Activated CD4-positive, CD25-positive, alpha-beta regulatory T cell treated with anti-CD3 and anti-CD28 coated beads, Interleukin-2, amount 50 U/mL, for 24 hours (primary cell): ENCODE results near the gene AMMECR1L.
"Not testable (repeated sequence)": the region's sequence is repeated elsewhere in the genome, so short reads cannot be mapped to it uniquely, and the experiment has no call there.

Source experiments
- ATAC-seq, 2 donors: fragments of 150-1000 bp; cut with Tn5 transposase; one replicate each; pipeline ENCODE4 v1.10.0; 2021; ENCODE audit warnings: mild to moderate bottlenecking in 1 of 2, moderate library complexity in 1 of 2

Gene AMMECR1L

DNA sequence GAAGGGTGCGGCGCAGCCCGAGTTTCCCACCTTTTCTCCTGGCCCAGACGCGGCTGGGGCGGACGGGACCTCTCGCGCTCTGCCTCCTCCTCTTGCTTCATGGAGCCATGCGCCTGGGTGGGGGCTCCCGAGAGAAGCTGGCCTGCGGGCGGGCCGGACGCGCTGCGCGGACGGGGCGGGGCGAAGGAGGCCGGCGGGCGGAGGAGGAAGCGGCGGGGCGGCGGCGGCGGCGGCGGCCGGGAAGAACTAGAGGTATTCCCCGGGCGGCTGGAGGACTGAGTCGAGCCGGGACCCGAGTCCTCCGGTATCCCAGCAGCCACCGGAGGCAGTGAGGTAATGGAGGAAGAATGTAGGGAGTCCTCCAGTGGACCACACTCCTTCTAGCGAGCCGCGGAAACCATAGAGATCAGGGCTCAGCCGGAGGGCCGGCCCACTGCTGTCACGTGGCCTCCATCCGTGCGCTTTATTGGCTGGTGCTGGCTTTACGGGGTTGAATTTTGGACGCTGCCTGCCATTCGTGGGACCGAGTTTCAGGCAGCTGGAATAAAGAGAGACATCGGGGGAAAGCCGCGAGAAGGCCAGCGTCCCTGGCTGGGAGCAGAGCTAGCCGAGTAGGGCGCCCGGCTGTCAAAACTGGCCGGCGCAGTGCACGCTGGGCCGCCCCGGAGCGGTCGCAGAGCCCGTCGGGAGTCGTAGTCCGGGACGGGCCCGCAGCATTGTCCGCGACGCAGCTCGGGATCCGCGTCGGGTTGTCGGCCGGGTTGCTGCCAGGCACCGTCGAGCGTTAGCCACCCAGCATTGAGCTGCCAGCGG, at the start of gene AMMECR1L:
TSS of gene AMMECR1L (minus strand) at position 177 of the 813 bp plus-strand sequence. CDS start 11,722 bp downstream, outside the sequence.
- ATAC-seq, result peak; percentile 95 to 96

GRCh38 chr2:127935337-127935736, 49.6 kb upstream of the AMMECR1L start:
- no peak for ATAC-seq

DNA sequence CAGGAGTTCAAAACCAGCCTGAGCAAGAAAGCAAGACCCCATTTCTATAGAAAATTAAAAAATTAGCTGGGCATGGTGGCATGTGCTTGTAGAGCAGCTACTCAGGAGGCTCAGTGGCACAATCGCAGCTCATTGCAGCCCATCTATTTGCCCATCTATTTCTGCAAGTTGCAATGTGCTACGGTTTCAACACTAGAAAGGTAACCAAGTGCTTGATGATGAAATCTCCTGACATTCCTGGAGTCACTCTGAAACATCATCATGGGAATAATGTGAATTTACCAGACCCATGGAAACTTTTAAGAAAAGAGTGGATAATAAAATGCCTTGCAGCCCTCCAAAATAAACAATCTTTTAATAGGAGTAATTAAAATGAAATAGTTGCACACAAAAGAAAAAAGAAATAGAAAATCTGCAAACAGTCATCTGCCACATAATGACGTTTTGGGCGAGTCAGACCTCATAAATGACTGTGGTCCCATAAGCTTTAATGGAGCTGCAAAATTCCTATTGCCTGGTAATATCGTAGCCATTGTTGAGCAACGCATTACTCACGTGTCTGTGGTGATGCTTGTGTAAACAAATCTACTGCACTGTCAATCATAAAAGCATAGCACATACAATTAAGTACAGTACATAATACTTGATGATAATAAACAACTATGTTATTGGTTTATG, 46.6 kb upstream of the AMMECR1L start:
- no peak for ATAC-seq

DNA sequence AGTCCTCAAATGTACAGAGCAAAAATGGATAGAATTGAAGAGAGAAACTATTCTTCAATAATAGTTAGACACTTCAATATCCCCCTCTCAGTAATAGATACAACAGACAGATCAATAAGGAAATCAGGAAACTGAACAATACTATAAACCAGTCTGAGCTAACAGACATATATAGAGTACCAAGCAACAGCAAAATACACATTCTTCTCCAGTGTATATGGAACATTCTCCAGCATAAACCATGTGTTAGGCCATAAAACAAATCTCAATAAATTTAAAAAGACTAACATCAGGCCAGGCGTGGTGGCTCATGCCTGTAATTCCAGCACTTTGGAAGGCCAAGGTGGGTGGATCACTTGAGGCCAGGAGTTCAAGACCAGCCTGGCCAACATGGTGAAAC, 43.7 kb upstream of the AMMECR1L start:
- ATAC-seq, result no peak

GRCh38 chr2:127927384-127927783, 41.6 kb upstream of the AMMECR1L start:
- ATAC-seq, result no peak

GRCh38 chr2:127917916-127918315, 32.2 kb upstream of the AMMECR1L start:
- ATAC-seq, result no peak

GRCh38 chr2:127913808-127914457, 28.2 kb upstream of the AMMECR1L start:
- no peak for ATAC-seq

DNA sequence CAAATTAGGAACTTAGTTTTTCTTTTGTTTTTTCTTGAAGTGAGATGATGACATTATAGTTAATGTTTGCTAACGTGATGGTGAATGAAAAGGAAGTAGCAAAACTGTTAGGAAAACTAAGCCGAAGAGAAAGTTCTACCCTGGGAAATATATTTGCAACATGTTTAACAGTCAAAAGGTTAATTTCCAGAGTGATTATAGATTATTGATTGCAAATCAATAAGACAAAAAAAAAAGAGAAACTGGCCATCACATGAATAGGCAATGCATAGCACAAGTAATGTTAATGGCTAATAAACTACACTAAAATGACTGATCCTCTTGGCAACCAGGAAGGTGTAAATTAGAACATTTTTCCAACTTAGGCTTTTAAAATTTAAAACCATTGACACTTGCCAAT, 26.0 kb upstream of the AMMECR1L start:
- ATAC-seq, result no peak

- no peak for ATAC-seq
Measured at GRCh38 chr2:127910415-127910814, 24.7 kb upstream of the AMMECR1L start.

- ATAC-seq, result no peak
Measured at GRCh38 chr2:127909019-127909418, 23.3 kb upstream of the AMMECR1L start.

DNA sequence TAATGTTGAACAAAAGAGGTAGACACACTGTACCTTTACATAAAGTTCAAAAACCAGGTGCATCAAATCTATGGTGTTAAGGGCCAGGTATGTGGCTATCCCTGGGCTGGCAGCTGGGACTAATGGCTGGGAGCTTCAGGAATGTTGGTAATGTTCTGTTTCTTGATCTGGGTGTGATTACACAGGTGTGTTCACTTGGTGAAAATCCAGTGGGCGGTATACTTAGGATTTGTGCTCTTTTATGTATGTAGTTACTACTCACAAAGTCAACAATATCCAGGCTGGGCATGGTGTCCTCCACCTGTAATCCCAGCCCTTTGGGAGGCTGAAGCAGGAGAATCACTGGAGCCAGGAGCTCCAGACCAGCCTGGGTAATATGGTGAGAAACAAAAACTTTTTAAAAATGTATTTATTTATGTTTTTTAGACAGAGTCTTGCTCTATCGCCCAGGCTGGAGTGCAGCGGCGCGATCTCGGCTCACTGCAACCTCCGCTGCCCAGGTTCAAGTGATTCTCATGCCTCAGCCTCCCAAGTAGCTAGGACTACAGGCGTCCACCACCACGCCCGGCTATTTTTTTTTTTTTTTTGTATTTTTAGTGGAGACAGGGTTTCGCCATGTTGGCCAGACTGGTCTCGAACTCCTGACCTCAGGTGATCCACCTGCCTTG, 22.1 kb upstream of the AMMECR1L start:
- not testable (repeated sequence) for ATAC-seq

DNA sequence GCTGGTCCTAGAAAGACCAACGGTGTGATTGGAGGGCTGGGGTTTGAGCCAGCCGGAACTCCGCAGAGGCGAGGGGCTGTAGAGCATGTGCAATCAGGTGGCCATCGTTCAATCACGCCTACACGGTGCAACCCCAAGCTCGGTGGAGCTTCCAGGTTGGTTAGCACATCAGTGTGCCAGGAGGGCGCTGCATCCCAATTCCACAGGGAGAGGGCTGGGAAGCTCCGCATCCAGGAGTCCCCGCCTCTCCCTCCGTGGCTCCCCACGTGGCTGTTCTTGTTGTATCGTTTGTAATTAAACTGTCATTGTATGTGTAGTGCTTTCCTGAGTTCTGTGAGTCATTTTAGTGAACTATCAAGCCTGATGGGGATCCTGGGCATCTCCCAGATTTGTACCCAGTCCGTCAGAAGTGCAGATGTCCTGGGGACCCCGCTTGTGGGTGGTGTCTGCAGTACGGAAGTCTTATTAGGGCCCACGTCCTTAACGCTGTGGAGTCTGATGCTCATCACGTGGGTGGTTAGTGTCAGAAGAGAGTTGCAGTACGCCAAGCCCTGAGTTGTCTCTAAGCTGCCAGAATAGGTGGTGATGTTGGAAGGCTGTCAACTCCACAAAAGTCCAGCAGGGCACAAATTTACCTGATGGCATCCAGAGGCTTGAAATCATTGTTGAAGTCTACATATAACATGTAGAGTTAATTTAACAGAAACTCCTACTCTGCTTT, 20.6 kb upstream of the AMMECR1L start:
- ATAC-seq, result no peak

DNA sequence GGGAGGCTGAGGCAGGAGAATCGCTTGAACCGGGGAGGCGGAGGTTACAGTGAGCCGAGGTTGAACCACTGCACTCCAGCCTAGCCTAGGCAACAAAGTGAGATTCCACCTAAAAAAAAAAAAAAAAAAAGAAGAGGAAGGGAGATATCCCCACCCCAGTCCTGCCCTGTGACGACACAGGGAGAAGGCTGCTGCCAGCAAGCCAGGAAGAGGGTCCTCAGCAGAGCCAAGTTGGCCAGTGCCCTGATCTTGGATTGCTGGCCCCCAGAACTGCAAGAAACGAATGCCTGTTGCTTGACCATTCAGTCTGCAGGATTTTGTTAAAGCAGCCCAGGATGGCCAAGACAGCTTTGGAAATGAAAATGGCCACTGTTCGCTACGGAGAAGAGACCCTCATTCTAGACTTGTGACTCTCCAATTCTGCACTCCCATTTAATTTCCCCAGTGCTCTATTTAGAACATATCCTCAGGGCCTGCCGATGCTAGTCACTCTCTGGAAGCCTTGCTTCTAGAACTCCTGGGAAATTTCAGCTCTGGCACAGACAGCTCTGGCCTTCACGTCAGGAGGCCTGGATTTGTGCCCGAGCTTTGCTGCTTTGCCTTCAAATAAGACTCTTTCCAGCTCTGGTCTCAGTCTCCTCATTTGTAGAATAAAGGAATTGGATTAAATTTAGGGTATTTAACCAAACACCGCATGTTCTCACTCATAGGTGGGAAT, 15.7 kb upstream of the AMMECR1L start:
- no peak for ATAC-seq

DNA sequence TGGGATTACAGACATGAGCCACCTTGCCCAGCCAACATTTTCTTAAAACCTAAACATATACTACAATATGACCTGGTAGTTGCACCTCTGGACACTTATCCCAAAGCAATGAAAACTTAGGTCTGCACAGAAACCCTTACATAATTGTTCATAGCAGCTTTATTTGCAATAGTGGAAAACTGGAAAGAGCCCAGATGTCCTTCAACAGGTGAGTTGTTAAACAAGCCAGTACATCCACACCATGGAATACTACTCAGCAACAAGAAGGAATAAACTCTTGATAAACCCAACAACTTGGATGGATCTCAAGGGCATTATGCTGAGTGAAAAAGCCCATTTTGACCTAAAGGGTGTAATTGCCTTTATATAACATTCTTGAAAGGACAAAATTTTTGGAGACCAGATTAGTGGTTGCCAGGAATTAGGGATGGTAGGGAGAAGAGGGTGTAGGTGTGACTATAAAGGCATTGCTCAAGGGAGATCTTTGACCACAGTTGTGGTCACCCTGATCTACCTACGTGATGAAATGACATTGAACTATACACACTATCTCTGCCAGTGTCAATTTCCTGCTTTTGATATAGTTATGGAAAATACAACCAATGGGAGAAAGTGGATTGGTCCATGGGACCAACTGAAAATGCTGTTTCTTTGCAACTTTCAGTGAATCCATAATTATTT, 11.9 kb upstream of the AMMECR1L start:
- no peak for ATAC-seq

DNA sequence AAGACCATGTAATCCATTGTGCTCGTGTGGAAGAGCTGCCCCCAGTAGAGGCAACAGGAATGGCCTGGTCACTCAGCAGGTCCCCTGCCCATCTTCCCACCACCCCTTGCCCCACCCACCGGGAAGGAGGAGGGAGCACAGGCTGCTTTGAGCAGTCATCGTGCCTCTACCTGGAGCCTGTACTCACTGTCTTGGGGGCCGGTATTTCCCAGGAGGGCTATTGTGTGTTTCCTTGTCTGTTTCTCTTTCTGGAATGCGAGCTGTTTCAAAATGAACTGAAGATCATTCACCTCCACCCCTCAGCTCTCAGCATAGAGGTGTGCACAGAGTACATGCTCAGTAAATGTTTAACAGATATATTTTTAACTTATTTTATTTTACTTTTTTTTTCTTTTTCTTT, 7.7 kb upstream of the AMMECR1L start:
- no peak for ATAC-seq

DNA sequence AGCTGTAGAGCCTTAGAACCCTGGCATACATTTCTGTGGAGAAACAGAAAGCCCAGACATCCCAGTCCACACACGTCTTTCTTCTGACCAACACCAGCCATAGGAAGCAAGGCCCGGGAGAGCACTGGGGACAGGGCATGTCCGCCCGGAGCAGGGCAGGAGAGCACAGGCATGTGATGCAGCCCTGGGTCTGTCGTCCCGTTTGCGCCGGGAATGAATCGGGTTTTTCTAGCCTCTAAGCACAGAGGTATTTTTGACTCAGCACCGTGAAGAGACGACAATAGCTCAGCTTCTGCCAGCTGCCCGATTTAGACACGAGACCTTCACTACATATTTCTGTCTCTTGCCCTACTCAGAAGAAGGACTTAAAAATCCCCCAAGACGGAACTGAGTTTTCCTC, 7.3 kb upstream of the AMMECR1L start:
- ATAC-seq, result no peak

DNA sequence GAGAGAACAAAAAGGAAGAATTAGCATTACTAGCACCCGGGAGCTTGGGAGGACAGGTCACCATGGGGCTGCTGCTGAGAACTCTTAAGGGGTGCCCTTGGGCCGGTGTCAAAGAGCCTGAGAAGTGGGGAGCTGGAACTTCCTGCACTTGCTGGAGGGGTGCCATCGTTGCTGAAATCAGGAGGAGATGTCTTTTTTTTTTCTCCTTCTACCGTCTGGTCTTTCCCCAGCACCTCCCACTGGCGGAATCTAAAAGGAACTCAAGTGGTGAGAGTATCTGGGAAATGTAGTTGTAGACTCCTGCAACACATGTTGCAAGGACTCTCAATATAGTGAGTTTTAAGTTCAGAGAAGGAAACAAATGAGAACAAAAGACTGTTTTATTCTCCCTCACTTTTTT, 6.1 kb upstream of the AMMECR1L start:
- no peak for ATAC-seq

GRCh38 chr2:127890756-127891155, 5.0 kb upstream of the AMMECR1L start:
- ATAC-seq, result not testable (repeated sequence)

DNA sequence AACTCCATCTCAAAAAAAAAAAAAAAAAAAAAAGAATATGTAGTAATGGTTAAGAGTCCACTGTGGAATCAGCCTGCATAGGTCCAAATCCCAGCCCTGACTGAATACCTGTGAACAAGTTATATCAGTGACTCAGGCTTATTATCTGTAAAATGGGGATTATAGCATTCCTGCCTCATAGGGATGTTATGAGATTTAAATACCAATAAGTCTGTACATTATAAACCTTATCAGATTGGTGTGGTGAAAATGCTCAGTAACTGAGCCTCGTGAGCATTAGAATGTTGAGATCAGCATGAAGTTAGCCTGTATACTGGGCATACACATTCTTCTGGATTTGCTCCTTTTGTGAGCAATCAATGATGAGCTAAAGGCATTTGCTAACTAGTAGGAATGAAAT, 3.0 kb upstream of the AMMECR1L start:
- ATAC-seq, result no peak

DNA sequence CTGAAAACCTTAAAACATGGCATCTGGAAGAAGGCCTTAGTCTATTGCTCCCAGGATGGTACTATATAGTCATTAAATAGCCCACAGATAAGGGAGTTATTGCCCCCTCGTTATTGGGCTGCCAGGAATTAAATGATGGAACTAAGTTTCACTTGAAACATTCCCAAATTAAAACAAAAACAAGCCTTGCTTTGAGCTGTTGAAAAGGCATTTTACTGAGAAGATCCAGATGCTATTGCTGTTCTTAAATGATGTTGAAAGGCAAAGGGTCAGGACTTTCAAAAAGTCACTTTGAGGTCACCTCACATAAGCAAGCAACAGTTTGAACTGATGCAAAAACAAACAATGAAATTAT, 2.0 kb upstream of the AMMECR1L start:
- ATAC-seq, result no peak

GRCh38 chr2:127887082-127887775, 1.5 kb upstream of the AMMECR1L start:
- ATAC-seq, result no peak
